ENCODE results near the gene RUFY1.
"Not testable (repeated sequence)": the region's sequence is repeated elsewhere in the genome, so short reads cannot be mapped to it uniquely, and the experiment has no call there.

The RUFY1 gene

GRCh38 chr5:179623906-179624741, 73.8 kb downstream of the RUFY1 start:
- DNase-seq, result peak; percentile 18

- no peak for DNase-seq
Measured at GRCh38 chr5:179624841-179625271, 74.5 kb downstream of the RUFY1 start.

DNA sequence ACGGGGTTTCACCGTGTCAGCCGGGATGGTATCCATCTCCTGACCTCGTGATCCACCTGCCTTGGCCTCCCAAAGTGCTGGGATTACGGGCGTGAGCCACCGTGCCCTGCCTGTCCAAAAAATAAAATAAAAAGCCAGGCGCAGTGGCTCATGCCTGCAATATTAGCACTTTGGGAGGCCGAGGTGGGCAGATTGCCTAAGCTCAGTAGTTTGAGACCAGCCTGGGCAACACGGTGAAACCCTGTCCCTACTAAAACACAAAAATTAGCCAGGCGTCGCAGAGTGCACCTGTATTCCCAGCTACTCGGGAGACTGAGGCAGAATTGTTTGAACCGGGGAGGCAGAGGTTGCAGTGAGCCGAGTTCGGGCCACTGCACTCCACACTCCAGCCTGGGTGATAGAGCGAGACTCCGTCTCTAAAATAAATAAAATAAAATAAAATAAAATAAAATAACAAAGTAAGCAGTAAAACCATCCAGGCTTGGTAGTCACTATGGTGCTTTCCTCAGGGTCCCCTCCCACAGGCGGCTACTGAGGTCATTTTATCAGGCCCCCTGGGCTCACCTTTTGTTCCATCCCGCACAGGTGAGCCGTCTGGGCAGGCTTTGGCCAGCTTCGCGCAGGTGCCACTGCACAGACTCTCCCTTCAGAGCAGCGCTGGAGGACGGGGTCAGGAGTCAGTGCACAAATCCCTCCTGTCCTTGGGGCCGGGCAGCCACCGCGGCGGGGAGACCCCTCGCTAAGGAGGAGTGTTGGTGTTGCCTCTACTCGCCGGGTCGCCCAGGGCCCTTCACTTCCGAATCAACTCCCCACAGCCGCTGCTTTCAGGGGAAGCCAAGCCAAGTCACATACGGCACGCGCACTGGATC, 83.4 kb downstream of the RUFY1 start:
- not testable (repeated sequence) for DNase-seq

DNA sequence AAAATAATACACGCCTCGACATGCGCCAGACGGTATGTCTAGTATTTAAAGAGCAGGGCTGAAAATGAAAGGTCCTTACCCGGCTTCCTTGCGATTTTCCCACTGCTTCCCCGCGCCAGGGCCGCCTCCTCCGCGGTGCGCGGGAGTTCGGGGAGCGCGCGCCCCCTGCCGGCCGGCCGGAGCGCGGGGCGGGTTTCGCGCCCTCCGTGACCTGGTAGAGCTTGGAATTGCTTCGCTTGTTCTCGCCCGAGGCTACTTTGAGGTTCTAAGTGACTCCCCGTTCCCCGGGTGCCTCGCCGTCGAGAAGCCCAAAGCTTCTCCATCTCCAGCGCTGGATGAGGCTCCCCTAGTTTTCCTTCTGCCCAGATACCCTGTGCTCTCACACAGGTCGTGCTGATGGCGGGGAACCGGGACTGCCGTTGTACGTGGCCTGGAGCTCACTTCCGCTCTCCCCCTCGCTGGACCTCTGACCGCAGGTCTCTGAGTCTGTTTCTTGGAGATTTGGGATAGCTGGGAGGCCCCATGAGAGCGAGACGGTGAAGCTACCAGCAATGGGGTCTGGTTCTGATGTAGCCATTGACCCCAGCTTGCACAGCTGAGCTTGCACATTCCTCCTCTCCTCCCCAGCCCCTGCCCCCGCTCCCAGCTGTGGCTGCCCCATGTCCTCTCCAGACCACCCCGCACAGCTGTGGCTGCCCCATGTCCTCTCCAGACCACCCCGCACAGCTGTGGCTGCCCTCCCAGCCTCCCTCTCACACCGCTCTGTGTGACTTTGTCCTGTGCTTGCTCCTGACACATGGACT, 84.2 kb downstream of the RUFY1 start:
- not testable (repeated sequence) for DNase-seq

DNA sequence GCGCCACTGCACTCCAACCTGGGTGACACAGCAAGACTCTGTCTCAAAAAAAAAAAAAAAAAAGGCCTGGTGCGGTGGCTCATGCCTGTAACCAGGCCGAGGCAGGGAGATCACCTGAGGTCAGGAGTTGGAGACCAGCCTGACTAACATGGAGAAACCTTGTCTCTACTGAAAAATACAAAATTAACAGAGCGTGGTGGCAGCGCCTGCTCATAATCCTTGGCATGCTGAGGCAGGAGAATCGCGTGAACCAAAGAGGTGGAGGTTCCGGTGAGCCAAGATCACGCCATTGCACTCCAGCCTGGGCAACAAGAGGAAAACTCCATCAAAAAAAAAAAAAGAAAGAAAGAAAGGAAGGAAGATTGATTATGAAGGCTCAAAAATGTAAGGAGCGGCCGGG, 88.9 kb downstream of the RUFY1 start:
- not testable (repeated sequence) for DNase-seq

DNA sequence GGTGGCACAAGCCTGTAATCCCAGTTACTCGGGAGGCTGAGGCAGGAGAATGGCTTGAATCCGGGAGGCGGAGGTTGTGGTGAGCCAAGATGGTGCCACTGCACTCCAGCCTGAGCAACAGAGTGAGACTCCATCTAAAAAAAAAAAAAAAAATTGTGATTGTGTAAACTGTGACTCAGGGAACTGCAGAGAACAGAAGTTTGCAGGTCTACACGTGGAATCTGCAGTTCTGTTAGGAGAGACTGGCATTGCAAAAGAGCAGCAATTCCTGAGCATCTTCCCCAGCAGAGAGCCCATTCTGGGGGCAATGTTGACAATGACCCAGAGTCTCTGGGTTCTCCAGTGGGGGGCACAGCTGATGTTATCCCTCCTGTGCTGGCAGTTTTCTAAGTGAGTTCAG, 91.4 kb downstream of the RUFY1 start:
- DNase-seq, result not testable (repeated sequence)

- not testable (repeated sequence) for DNase-seq
Measured at GRCh38 chr5:179642626-179643025, 92.3 kb downstream of the RUFY1 start.

DNA sequence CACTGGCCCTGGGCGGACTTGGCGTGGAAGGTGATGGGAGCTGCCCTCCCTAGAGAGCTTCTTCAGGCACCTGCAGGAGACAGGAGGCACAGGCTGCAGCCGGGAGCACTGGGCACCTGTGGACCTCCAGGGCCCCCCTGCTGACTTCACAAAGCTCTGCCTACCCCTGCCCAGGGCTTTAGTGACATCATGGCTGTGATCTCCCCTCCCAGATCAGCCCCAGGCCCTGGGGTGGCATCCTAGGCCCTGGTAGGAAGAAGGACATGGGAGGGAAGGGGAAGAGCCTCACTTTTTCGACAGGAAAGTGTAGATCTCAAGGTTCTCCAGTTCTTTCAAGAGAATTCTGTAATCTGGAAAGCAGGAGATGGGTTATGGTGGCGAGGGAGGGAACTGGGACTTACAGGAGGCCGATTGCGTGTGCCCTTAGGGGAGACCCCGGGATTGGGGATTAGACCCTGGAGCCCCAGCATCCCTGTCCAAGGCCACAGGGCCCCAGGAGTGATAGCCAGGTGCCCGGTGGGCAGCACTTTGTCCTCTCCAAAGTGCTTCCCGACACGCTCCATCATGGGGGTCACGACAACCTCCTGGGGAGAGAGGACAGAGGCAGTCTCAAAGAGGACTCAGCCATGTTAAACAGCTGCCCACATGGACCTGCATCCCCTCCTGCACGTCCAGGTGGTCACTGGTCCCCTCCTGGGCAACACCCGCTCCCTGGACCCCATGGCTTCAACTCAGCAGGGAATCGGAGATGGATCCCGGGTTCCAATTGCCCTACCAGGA, 93.0 kb downstream of the RUFY1 start:
- DNase-seq, result not testable (repeated sequence)

DNA sequence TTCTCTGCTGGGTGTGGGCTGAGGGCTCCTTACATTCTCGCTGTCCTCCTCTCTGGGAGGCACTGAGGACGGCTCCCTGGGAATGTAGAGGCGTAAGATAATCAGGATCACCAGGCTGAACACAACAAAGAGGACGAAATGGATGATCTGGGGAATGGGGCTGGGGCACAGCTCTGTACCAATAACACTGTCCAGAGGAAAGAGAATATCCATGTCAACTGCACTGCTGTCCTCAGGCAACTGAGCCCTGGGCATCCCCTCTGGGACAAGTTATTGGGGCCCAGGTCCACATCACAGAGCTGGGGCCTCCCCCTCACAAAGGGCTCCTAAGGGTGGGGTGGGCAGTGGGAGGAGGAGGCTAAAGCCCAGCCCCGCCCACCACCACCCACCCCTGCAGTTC, 94.4 kb downstream of the RUFY1 start:
- not testable (repeated sequence) for DNase-seq

- DNase-seq, result no peak
Measured at GRCh38 chr5:179648410-179648809, 98.1 kb downstream of the RUFY1 start.

- not testable (repeated sequence) for DNase-seq
Measured at GRCh38 chr5:179649166-179649703, 98.9 kb downstream of the RUFY1 start.

- not testable (repeated sequence) for DNase-seq
Measured at GRCh38 chr5:179650245-179650644, 99.9 kb downstream of the RUFY1 start.

DNA sequence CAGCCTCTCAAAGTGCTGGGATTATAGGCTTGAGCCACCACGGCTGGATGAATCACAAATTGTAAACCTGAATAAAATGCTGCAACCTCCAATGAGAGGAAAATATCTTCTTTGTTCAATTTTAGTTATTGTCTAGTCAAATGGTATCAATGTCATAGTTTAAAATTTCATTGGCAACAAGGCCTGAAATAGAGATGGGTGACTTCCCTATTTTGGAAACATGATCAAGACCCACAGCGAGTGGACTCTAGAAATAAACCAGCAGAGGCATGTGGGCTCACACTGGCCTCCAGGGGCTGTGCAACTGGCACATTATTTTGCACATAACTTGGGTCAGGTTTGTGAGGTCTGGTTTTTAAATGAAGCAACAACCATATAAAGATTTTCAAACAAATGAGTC, 102.8 kb downstream of the RUFY1 start:
- DNase-seq, result not testable (repeated sequence)

DNA sequence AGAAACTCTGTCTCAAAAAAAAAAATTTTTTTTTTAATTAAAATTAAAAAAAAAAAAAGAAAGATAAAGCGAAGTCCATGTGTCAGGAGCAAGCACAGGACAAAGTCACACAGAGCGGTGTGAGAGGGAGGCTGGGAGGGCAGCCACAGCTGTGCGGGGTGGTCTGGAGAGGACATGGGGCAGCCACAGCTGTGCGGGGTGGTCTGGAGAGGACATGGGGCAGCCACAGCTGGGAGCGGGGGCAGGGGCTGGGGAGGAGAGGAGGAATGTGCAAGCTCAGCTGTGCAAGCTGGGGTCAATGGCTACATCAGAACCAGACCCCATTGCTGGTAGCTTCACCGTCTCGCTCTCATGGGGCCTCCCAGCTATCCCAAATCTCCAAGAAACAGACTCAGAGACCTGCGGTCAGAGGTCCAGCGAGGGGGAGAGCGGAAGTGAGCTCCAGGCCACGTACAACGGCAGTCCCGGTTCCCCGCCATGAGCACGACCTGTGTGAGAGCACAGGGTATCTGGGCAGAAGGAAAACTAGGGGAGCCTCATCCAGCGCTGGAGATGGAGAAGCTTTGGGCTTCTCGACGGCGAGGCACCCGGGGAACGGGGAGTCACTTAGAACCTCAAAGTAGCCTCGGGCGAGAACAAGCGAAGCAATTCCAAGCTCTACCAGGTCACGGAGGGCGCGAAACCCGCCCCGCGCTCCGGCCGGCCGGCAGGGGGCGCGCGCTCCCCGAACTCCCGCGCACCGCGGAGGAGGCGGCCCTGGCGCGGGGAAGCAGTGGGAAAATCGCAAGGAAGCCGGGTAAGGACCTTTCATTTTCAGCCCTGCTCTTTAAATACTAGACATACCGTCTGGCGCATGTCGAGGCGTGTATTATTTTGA, 107.2 kb downstream of the RUFY1 start:
- not testable (repeated sequence) for DNase-seq

DNA sequence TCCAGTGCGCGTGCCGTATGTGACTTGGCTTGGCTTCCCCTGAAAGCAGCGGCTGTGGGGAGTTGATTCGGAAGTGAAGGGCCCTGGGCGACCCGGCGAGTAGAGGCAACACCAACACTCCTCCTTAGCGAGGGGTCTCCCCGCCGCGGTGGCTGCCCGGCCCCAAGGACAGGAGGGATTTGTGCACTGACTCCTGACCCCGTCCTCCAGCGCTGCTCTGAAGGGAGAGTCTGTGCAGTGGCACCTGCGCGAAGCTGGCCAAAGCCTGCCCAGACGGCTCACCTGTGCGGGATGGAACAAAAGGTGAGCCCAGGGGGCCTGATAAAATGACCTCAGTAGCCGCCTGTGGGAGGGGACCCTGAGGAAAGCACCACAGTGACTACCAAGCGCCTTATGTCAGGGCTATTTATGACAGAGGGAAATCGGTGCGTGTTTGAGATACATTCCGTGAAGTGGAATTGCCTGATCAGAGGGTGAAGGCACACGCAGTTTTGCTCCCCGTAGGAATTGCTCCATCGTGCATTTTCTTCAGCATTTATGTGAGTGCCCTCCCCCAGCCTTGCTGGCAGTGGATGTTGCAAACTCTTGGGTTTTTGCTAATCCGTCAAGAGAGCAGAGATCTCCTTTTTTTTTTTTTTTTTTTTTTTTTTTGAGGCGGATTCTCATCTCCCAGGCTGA, 108.0 kb downstream of the RUFY1 start:
- not testable (repeated sequence) for DNase-seq
